Endodermal cell (in vitro differentiated cells): ENCODE measurements around the gene WSCD2. TPM values are rescaled to one million over a fixed set of nuclear protein-coding genes. Genes with fewer than 3 reads are reported as not detected.

Experiments
- DNase-seq: peaks from one replicate; pipeline ENCODE4 v3.0.0-alpha.2; 2017
- H3K27ac ChIP-seq: 2 replicates; pipeline ENCODE4 v1.5.1; 2013; ENCODE audit warnings: mild to moderate bottlenecking, low read depth, low read length, moderate library complexity
- H3K27me3 ChIP-seq: 2 replicates; pipeline ENCODE4 v1.6.1; 2013; ENCODE audit warnings: mild to moderate bottlenecking, low read length, moderate library complexity; ENCODE audit not compliant: insufficient read depth, control insufficient read depth, poor library complexity, severe bottlenecking
- H3K36me3 ChIP-seq: 2 replicates; pipeline ENCODE4 v1.7.0; 2013; ENCODE audit warnings: mild to moderate bottlenecking, low read length, moderate library complexity; ENCODE audit not compliant: control insufficient read depth, insufficient read depth
- H3K4me1 ChIP-seq: one replicate; pipeline ENCODE4 v1.7.0; 2013; ENCODE audit warnings: low read length; ENCODE audit not compliant: control insufficient read depth, insufficient read depth
- H3K4me3 ChIP-seq: 2 replicates; pipeline ENCODE4 v1.5.1; 2013; ENCODE audit warnings: mild to moderate bottlenecking, low read length, moderate library complexity
- H3K9ac ChIP-seq: 2 replicates; pipeline ENCODE4 v1.6.1; 2013; ENCODE audit warnings: mild to moderate bottlenecking, low read length, moderate library complexity; ENCODE audit not compliant: poor library complexity, severe bottlenecking; ENCODE audit errors: extremely low read depth
- H3K9me3 ChIP-seq: 2 replicates; pipeline ENCODE4 v1.6.1; 2013; ENCODE audit warnings: mild to moderate bottlenecking, low read length, moderate library complexity; ENCODE audit not compliant: control insufficient read depth
- H3K27ac Mint-ChIP-seq: 2 replicates; pipeline ENCODE4 v1.8.0; 2020; ENCODE audit warnings: mixed read lengths
- H3K27me3 Mint-ChIP-seq: 2 replicates; pipeline ENCODE4 v1.8.0; 2021; ENCODE audit warnings: mild to moderate bottlenecking, mixed read lengths; ENCODE audit not compliant: insufficient read depth
- H3K36me3 Mint-ChIP-seq: 2 replicates; pipeline ENCODE4 v1.8.0; 2020; ENCODE audit warnings: low read depth, mixed read lengths
- H3K4me1 Mint-ChIP-seq: 2 replicates; pipeline ENCODE4 v1.8.0; 2020; ENCODE audit warnings: mixed read lengths
- H3K4me3 Mint-ChIP-seq: 2 replicates; pipeline ENCODE4 v1.8.0; 2020; ENCODE audit warnings: mild to moderate bottlenecking, moderate library complexity, mixed read lengths
- H3K9me3 Mint-ChIP-seq: 2 replicates; pipeline ENCODE4 v1.8.0; 2020; ENCODE audit warnings: mild to moderate bottlenecking, mixed read lengths
- WGBS, 2 experiments: methylation state at CpG; one replicate each; pipeline versions ENCODE4 v1.1.5 to v1.1.7; 2013; ENCODE audit warnings: missing lambda C conversion rate in 2 of 2, mixed read lengths in 1 of 2; ENCODE audit not compliant: insufficient coverage in 1 of 2, insufficient read length in 1 of 2; 5-methylcytosine and 5-hydroxymethylcytosine counted together
- total RNA-seq, 2 donors: library from RNA; stranded (reverse); fragmentation: NEBNext Ultra II Directional in 1 of 2; extraction: Animal tissue kit (Norgen Biotek cat#: 25700) in 1 of 2; gene quantifications; 2 replicates in 1 of 2; 3 replicates in 1 of 2; pipeline ENCODE4 v1.2.1, GENCODE V29; 2021
- TF ChIP-seq, protein P1 (sequence below): fragments of 200-600 bp; sonication (generic); conservative IDR thresholded peaks from 2 replicates; pipeline ENCODE4 v1.5.0; 2021; ENCODE audit warnings: antibody characterized with exemption, mild to moderate bottlenecking

Gene WSCD2
- total RNA-seq, 2 donors from 2014 or later, result 0.80 to 1.3 TPM

DNA sequence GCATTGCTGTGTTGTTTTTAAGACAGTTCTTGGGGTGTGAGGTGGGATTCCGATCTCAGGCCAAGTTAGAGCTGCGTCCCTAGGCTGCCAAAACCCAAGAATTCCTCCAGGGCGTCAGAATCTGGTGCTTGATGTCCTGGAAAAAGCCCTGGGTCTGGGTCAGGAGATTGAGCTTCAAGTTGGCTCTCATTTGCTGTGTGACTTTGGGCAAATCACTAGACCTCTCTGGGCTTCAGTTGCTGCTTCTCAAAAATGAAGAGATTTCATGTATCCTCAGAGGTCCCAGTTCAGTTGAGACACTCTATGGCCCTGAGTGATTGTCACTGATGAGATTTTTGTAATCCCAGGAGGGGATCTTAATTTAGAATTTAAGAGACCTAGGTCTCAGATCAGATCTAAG, 1.9 kb downstream of the WSCD2 start:
- Histone ChIP-seq H3K9ac (no peak overlapping the region), H3K36me3 (no peaks in the 10 kb centered on the region), H3K4me1 (peaks cover 2% of the 10 kb centered on the region), H3K4me3 (no peak overlapping the region), H3K27ac (no peak overlapping the region), H3K27me3 (peaks cover 18% of the 10 kb centered on the region), H3K9me3 (no peaks in the 10 kb centered on the region)
- Mint-ChIP-seq H3K9me3 (no peaks in the 10 kb centered on the region), H3K27ac (no peak overlapping the region), H3K4me3 (no peak overlapping the region), H3K27me3 (peaks cover 78% of the 10 kb centered on the region), H3K36me3 (no peaks in the 10 kb centered on the region), H3K4me1 (peaks cover 10% of the 10 kb centered on the region)
- DNase-seq, result peak; percentile 41
- TF ChIP-seq, protein P1, sequence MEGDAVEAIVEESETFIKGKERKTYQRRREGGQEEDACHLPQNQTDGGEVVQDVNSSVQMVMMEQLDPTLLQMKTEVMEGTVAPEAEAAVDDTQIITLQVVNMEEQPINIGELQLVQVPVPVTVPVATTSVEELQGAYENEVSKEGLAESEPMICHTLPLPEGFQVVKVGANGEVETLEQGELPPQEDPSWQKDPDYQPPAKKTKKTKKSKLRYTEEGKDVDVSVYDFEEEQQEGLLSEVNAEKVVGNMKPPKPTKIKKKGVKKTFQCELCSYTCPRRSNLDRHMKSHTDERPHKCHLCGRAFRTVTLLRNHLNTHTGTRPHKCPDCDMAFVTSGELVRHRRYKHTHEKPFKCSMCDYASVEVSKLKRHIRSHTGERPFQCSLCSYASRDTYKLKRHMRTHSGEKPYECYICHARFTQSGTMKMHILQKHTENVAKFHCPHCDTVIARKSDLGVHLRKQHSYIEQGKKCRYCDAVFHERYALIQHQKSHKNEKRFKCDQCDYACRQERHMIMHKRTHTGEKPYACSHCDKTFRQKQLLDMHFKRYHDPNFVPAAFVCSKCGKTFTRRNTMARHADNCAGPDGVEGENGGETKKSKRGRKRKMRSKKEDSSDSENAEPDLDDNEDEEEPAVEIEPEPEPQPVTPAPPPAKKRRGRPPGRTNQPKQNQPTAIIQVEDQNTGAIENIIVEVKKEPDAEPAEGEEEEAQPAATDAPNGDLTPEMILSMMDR, result no peak
- 85 to 100% methylated on average over 1 to 3 of the region's 3 CpGs for WGBS, 2 experiments

DNA sequence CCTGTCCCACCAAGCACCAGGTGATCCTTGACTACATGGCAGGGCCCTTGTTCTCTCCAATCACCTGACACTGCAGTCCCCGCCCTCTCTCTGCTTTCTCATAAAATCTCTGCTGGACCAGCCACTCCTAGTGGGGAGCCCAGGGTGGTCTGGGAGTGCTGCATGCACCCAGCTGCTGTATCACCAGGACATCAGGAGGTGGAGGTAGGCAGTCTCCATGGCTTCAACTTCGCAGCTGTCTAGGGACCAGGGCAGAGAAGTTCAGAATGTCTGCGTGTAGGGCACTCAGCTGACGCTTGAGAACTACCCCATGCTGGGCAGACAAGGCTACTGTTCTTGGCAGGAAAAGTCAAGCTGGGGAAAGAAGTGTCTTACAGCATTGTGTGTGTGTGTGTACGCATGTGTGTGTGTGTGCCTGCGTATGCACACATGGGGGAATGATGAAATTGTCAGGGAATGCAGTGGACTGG, 2.6 kb downstream of the WSCD2 start:
- peak; percentile 69 for DNase-seq
- H3K4me1 Mint-ChIP-seq, result peaks cover 12% of the 10 kb centered on the region
- no peaks in the 10 kb centered on the region for H3K9me3 Mint-ChIP-seq
- H3K4me3 Mint-ChIP-seq, result no peak overlapping the region
- no peak overlapping the region for H3K9ac ChIP-seq
- H3K36me3 Mint-ChIP-seq, result no peaks in the 10 kb centered on the region
- H3K27me3 ChIP-seq, result peaks cover 18% of the 10 kb centered on the region
- no peaks in the 10 kb centered on the region for H3K36me3 ChIP-seq
- H3K4me1 ChIP-seq, result peaks cover 4% of the 10 kb centered on the region
- peaks cover 72% of the 10 kb centered on the region for H3K27me3 Mint-ChIP-seq
- H3K27ac ChIP-seq, result no peak overlapping the region
- H3K27ac Mint-ChIP-seq, result no peak overlapping the region
- no peaks in the 10 kb centered on the region for H3K9me3 ChIP-seq
- WGBS, 2 experiments, result 50 to 69% methylated on average over 3 to 6 of the region's 6 CpGs
- TF ChIP-seq, protein P1, result no peak
- no peak overlapping the region for H3K4me3 ChIP-seq

DNA sequence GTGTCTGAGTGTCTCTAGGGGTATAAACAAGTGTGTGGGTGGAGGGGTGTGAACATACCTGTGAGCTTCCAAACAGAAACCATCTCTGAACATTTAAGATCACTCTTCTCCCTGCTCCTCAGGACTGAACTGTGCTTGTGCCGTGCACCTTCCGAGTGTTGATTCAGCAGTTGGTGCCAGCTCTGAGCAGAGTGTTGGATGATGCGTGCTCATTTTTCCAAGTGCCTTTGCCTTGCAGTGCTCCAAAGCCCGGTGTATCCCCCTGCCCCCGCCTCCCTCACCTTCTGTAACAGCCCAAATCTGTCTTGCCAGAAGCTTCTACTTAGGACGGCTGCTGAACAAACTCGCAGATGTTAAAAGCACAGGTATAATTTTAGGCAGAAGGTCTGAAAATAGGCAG, 4.4 kb downstream of the WSCD2 start:
- TF ChIP-seq, protein P1, result no peak
- no peaks in the 10 kb centered on the region for H3K36me3 Mint-ChIP-seq
- no peak for DNase-seq
- Histone ChIP-seq H3K36me3 (no peaks in the 10 kb centered on the region), H3K4me1 (peaks cover 11% of the 10 kb centered on the region), H3K27ac (no peak overlapping the region), H3K27me3 (peaks cover 21% of the 10 kb centered on the region), H3K9me3 (no peaks in the 10 kb centered on the region), H3K4me3 (no peak overlapping the region), H3K9ac (no peak overlapping the region)
- no peak overlapping the region for H3K4me3 Mint-ChIP-seq
- no peak overlapping the region for H3K27ac Mint-ChIP-seq
- 89 to 97% methylated on average over 4 to 7 of the region's 7 CpGs for WGBS, 2 experiments
- H3K4me1 Mint-ChIP-seq, result peaks cover 19% of the 10 kb centered on the region
- peaks cover 64% of the 10 kb centered on the region for H3K27me3 Mint-ChIP-seq
- no peaks in the 10 kb centered on the region for H3K9me3 Mint-ChIP-seq
